CD14-positive monocyte (primary cell): ENCODE results near the gene RAB11FIP4. TPM values are rescaled to one million over a fixed set of nuclear protein-coding genes. Genes with fewer than 3 reads are reported as not detected.

ENCODE experiments used
- DNase-seq, 3 donors: peaks; one replicate each; pipeline ENCODE4 v3.0.0-alpha.2; 2011 to 2022
- H2AFZ ChIP-seq: 2 replicates; pipeline ENCODE4 v1.6.0; 2012; ENCODE audit warnings: mild to moderate bottlenecking, low read depth, low read length, inconsistent platforms; ENCODE audit not compliant: insufficient read depth, poor library complexity, severe bottlenecking
- H3K27ac ChIP-seq, 2 donors: 1 replicate in 1 of 2; 2 replicates in 1 of 2; pipeline ENCODE4 v1.5.1; 2012 to 2013; ENCODE audit warnings: low read length in 2 of 2, control low read depth in 1 of 2, inconsistent platforms in 1 of 2, low read depth in 1 of 2, mild to moderate bottlenecking in 1 of 2
- H3K27me3 ChIP-seq, 2 donors: one replicate each; pipeline versions ENCODE4 v1.6.0 to v1.6.1; 2011 to 2013; ENCODE audit warnings: low read length in 2 of 2; ENCODE audit not compliant: control insufficient read depth in 2 of 2, insufficient read depth in 2 of 2
- H3K36me3 ChIP-seq, 2 donors: replicated peaks in 1 of 2; 1 replicate in 1 of 2; 2 replicates in 1 of 2; pipeline versions ENCODE4 v1.5.1 to v1.6.1; 2012 to 2013; ENCODE audit warnings: low read length in 2 of 2, control low read depth in 1 of 2, inconsistent platforms in 1 of 2, mild to moderate bottlenecking in 1 of 2; ENCODE audit not compliant: insufficient read depth in 2 of 2, control insufficient read depth in 1 of 2
- H3K4me1 ChIP-seq, 2 donors: 1 replicate in 1 of 2; 2 replicates in 1 of 2; pipeline versions ENCODE4 v1.5.1 to v1.6.1; 2012 to 2013; ENCODE audit warnings: low read length in 2 of 2, control low read depth in 1 of 2, inconsistent platforms in 1 of 2, mild to moderate bottlenecking in 1 of 2, moderate library complexity in 1 of 2; ENCODE audit not compliant: insufficient read depth in 2 of 2, control insufficient read depth in 1 of 2
- H3K4me2 ChIP-seq: replicated peaks from 2 replicates; pipeline ENCODE3; 2012; ENCODE audit warnings: low read length, moderate library complexity, mild to moderate bottlenecking; ENCODE audit not compliant: poor library complexity, severe bottlenecking; ENCODE audit errors: extremely low read depth
- H3K4me3 ChIP-seq, 3 experiments: fragments of 200-600 bp in 1 of 3; sonication (generic) in 1 of 3; replicated peaks in 1 of 3; 1 replicate in 2 of 3; 2 replicates in 1 of 3; pipeline ENCODE4 v1.5.1; 2011 to 2013; ENCODE audit warnings: low read length in 3 of 3, mild to moderate bottlenecking in 3 of 3, control low read depth in 2 of 3, low read depth in 2 of 3, inconsistent platforms in 1 of 3, moderate library complexity in 1 of 3
- H3K79me2 ChIP-seq: 2 replicates; pipeline ENCODE4 v1.6.0; 2012; ENCODE audit warnings: mild to moderate bottlenecking, control low read depth, inconsistent platforms, low read length, moderate library complexity; ENCODE audit not compliant: insufficient read depth
- H3K9ac ChIP-seq: 2 replicates; pipeline ENCODE4 v1.6.0; 2017; ENCODE audit warnings: low read length, mild to moderate bottlenecking; ENCODE audit not compliant: insufficient read depth, poor library complexity, severe bottlenecking
- H3K9me3 ChIP-seq, 2 donors: replicated peaks in 1 of 2; 1 replicate in 1 of 2; 2 replicates in 1 of 2; pipeline versions ENCODE4 v1.5.1 to v1.6.1; 2012 to 2013; ENCODE audit warnings: low read length in 2 of 2, control low read depth in 1 of 2; ENCODE audit not compliant: control insufficient read depth in 1 of 2, insufficient read depth in 1 of 2
- H4K20me1 ChIP-seq: 2 replicates; pipeline ENCODE4 v1.6.0; 2012; ENCODE audit warnings: mild to moderate bottlenecking, low read length, control low read depth, moderate library complexity; ENCODE audit not compliant: insufficient read depth
- H3K27ac Mint-ChIP-seq, 7 donors: one replicate each; pipeline ENCODE4 v1.8.0; 2020; ENCODE audit warnings: mild to moderate bottlenecking in 7 of 7, mixed read lengths in 7 of 7, moderate library complexity in 6 of 7, inconsistent platforms in 2 of 7
- H3K27me3 Mint-ChIP-seq, 3 donors: one replicate each; pipeline ENCODE4 v1.8.0; 2021 to 2022; ENCODE audit warnings: low read depth in 3 of 3, mild to moderate bottlenecking in 3 of 3, mixed read lengths in 3 of 3, moderate library complexity in 3 of 3, inconsistent platforms in 1 of 3
- H3K36me3 Mint-ChIP-seq, 2 donors: one replicate each; pipeline ENCODE4 v1.8.0; 2020; ENCODE audit warnings: mixed read lengths in 2 of 2, inconsistent platforms in 1 of 2, mild to moderate bottlenecking in 1 of 2
- H3K4me1 Mint-ChIP-seq: one replicate; pipeline ENCODE4 v1.8.0; 2020; ENCODE audit warnings: mild to moderate bottlenecking, mixed read lengths
- H3K4me3 Mint-ChIP-seq, 2 donors: one replicate each; pipeline ENCODE4 v1.8.0; 2020; ENCODE audit warnings: mild to moderate bottlenecking in 2 of 2, mixed read lengths in 2 of 2, moderate library complexity in 1 of 2
- H3K9me3 Mint-ChIP-seq, 7 donors: one replicate each; pipeline ENCODE4 v1.8.0; 2020 to 2022; ENCODE audit warnings: mixed read lengths in 7 of 7, mild to moderate bottlenecking in 6 of 7, moderate library complexity in 6 of 7, inconsistent platforms in 2 of 7
- CTCF ChIP-seq: fragments of 200-600 bp; IDR thresholded peaks from one replicate; pipeline ENCODE4 v1.8.0; 2022; ENCODE audit warnings: antibody characterized with exemption, mild to moderate bottlenecking
- WGBS: methylation state at CpG from one replicate; pipeline ENCODE4 v1.1.5; 2013; ENCODE audit warnings: missing lambda C conversion rate; ENCODE audit not compliant: insufficient coverage; 5-methylcytosine and 5-hydroxymethylcytosine counted together
- intact Hi-C, 2 donors: fragments of 100-400 bp; cut with micrococcal nuclease; formaldehyde crosslinking; loops; one replicate each; pipeline versions ENCODE4 v1.15.0 to v1.15.1; 2023
- polyA plus RNA-seq, 3 donors: library from polyadenylated mRNA; depleted of rRNA in 1 of 3; unstranded in 2 of 3; stranded (reverse) in 1 of 3; fragments of 300-500 nt in 2 of 3; fragments of >200 nt in 1 of 3; fragmentation: Illumina TruSeq in 2 of 3; gene quantifications; 1 replicate in 2 of 3; 2 replicates in 1 of 3; pipeline ENCODE4 v1.2.3, GENCODE V29; 2012 to 2021

The RAB11FIP4 gene
- polyA plus RNA-seq, 3 donors, result 10.4 to 21.9 (median 16.2) TPM

GRCh38 chr17:31374503-31374902, 17.0 kb upstream of the RAB11FIP4 start:
- H3K27me3 ChIP-seq, result no peaks in the 10 kb centered on the region
- H2AFZ ChIP-seq, result peak overlapping the region; percentile 32
- peaks cover 0 to 2% of the 10 kb centered on the region in 2 donors for H3K36me3 ChIP-seq
- H3K4me1 ChIP-seq, result peaks cover 32 to 35% of the 10 kb centered on the region in 2 donors
- H3K27ac Mint-ChIP-seq, result peak overlapping the region in 4 of 7 donors; percentile 56 to 94 (median 86)
- no peak for DNase-seq
- no peaks in the 10 kb centered on the region for H3K9me3 Mint-ChIP-seq
- peak overlapping the region in 1 of 3 experiments; percentile 59 for H3K4me3 ChIP-seq
- TF ChIP-seq CTCF, result no peak
- H3K4me3 Mint-ChIP-seq, result peak overlapping the region in 1 of 2 donors; percentile 82
- H3K79me2 ChIP-seq, result peaks cover 6% of the 10 kb centered on the region
- H3K4me2 ChIP-seq, result peak overlapping the region; percentile 65
- no CpG with 5 or more reads among the region's 2 CpGs for WGBS
- no peaks in the 10 kb centered on the region for H4K20me1 ChIP-seq
- H3K36me3 Mint-ChIP-seq, result peaks cover 7 to 10% of the 10 kb centered on the region in 2 donors
- no peak overlapping the region for H3K9ac ChIP-seq
- peak overlapping the region in 1 of 2 donors; percentile 51 for H3K27ac ChIP-seq
- peaks cover 36% of the 10 kb centered on the region for H3K4me1 Mint-ChIP-seq
- H3K27me3 Mint-ChIP-seq, result no peaks in the 10 kb centered on the region
- no peaks in the 10 kb centered on the region for H3K9me3 ChIP-seq
- intact Hi-C loops, result no loop called here

- no peak overlapping the region for H3K9ac ChIP-seq
- no peak overlapping the region for H3K4me2 ChIP-seq
- H3K27ac ChIP-seq, result no peak overlapping the region
- Mint-ChIP-seq H3K27me3 (no peaks in the 10 kb centered on the region), H3K36me3 (peaks cover 9 to 14% of the 10 kb centered on the region in 2 donors), H3K9me3 (no peaks in the 10 kb centered on the region), H3K4me3 (no peak overlapping the region), H3K27ac (peak overlapping the region in 1 of 7 donors; percentile 35), H3K4me1 (peaks cover 9% of the 10 kb centered on the region)
- no peaks in the 10 kb centered on the region for H3K79me2 ChIP-seq
- H3K27me3 ChIP-seq, result no peaks in the 10 kb centered on the region
- peaks cover 10 to 11% of the 10 kb centered on the region in 2 donors for H3K4me1 ChIP-seq
- H3K4me3 ChIP-seq, result no peak overlapping the region
- H3K36me3 ChIP-seq, result no peaks in the 10 kb centered on the region
- no peak overlapping the region for H2AFZ ChIP-seq
- H4K20me1 ChIP-seq, result no peaks in the 10 kb centered on the region
- TF ChIP-seq CTCF, result no peak
- H3K9me3 ChIP-seq, result no peaks in the 10 kb centered on the region
- intact Hi-C loops, result no loop called here
- no peak for DNase-seq
Observed at GRCh38 chr17:31378638-31379037, 12.8 kb upstream of the RAB11FIP4 start.
